Skeletal muscle cell (primary cell): ENCODE measurements around the gene HOXA10.
A peak's percentile ranks its signal among the peaks of the same experiment; 100 is the strongest.

ENCODE experiments used
- DNase-seq: peaks from one replicate; pipeline ENCODE4 v3.0.0-alpha.2; 2010; ENCODE audit warnings: low read depth
- H3K4me3 ChIP-seq: 2 replicates; pipeline ENCODE4 v1.5.1; 2011; ENCODE audit warnings: low read depth, mild to moderate bottlenecking, control low read depth, low read length, moderate library complexity

Gene HOXA10

DNA sequence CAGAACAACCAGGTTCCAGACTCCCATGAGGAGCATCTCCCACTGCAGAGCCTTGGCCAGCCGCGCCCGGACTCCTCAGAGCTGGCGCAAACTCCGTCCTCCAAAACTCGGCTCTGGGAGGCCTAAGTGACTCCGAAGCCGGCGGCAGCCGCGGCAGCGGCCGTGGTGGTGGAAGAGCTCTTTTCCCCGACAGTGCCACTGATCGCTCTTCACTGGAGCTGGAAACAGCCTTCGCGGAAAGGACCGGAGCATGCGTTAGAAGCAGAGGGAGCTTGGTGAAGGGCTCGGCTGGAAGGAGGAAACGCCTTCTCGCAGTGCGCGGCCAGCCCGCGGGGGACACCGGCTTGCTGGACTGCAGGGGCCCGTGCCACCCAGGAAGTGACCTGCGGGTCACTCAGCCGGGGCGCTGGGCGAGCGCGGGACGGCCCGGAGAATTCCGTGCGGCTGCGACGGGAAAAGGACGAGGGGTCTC is 30.8 kb upstream of the HOXA10 start:
- H3K4me3 ChIP-seq: peak overlapping the region; percentile 22
- DNase-seq: no peak

DNA sequence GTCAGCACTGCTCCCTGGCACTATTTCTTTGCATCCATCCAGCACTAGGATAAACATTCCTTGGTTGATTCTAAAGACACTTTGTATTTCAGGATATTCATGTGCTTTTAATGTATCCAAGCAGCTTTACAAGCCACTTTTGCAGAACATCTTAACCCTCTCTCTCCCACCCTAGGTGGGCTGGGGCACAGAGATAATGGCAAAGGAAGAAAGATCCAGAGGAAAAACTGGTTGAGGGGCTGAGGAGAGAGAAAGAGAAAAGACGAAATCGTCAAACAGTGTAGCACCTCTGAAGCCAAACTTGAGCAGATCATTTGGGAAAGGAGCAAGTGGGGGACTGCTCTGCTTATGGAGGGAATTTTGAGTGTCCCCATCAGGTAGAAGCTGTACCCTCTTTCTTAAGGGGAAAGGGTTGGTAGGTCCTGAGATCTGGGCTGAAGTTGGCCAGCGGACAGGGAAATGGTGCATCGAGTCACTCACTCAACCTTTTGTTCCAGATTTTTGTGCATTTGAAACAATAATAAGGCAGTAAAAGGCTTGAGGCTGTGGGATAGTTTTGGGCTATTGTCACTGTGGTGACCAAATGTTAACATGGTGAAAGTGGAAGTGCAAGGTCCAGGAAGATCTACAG is 30.0 kb upstream of the HOXA10 start:
- no peak overlapping the region for H3K4me3 ChIP-seq
- DNase-seq: no peak

GRCh38 chr7:27203365-27203953 is 29.3 kb upstream of the HOXA10 start:
- H3K4me3 ChIP-seq: no peak overlapping the region
- no peak for DNase-seq

DNA sequence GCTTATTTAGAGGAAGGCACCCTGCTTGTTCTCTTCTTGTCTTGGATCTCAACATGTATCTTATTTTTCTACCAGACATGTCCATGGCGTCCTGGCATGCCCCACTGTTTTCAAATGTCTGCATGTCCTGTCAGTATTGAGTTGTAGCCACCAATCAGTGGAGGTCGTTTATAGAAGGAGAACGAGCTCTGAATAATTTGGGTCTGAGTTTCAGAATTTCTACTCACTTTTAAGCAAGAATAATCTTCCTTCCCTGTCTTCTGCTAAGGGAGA is 28.7 kb upstream of the HOXA10 start:
- no peak overlapping the region for H3K4me3 ChIP-seq
- DNase-seq: no peak

DNA sequence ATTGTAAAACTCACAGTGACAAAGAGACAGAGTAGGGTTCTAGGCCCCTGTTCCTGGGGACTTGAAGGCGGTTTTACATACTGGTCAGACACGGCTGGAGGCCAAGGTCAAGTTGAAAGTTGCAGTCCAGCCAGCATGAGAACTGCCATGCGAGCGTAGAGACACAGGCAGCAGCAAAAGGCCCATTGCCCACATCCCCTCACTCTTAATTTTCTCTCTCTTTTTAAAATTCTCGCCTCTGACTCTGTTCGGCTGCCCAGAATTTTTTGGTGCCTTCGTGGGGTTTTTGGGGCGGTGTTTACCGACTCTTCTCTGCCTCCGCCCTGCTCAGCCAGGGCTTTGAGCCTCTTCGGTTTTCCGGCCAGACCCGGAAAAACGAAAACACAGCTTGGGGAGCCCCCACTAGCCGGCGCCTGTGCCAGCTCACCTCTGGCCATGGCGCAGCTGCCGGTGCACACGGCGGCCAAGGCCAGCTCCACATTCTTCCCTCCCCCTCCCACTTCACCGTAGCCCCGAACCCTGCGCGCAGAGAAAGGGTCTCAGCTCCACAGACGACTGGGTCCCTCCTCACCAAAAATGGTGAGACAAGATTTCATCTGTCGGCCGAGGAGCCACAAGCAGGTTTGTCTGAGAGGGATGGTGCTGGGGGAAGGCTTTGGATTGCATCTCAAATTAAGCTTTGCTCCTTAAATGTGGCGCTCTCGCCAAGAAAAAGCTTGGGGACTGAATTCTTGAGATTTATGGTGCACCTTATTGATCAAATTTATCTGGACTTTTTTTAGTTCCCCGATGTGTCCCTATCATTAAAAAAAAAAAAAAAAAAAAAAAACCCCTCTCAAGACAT is 28.1 kb upstream of the HOXA10 start:
- no peak overlapping the region for H3K4me3 ChIP-seq

DNA sequence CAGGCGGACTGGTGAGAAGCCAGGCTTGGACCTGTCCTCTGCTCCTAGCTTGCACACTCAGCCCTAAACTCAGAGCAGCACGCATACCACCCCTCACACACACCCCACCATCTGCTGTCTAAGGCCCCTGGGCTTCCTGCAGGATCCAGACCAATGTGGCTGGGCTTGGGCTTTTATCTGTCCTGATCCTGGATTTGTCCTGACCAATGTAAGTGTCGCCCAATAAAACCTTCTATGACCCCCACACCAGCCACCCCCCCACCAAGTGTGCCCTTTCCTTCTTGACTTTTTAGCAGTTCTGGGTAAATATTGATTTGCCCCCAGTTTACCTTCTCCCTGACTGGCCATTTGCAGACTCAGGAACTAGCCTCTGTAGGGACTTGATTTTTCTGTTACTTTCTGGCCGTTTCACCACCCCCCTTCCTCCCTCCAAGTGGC is 27.5 kb upstream of the HOXA10 start:
- H3K4me3 ChIP-seq: no peak overlapping the region
- DNase-seq: no peak

More for the DNA sequence above, 28.1 kb upstream of the HOXA10 start:
- no peak for DNase-seq

DNA sequence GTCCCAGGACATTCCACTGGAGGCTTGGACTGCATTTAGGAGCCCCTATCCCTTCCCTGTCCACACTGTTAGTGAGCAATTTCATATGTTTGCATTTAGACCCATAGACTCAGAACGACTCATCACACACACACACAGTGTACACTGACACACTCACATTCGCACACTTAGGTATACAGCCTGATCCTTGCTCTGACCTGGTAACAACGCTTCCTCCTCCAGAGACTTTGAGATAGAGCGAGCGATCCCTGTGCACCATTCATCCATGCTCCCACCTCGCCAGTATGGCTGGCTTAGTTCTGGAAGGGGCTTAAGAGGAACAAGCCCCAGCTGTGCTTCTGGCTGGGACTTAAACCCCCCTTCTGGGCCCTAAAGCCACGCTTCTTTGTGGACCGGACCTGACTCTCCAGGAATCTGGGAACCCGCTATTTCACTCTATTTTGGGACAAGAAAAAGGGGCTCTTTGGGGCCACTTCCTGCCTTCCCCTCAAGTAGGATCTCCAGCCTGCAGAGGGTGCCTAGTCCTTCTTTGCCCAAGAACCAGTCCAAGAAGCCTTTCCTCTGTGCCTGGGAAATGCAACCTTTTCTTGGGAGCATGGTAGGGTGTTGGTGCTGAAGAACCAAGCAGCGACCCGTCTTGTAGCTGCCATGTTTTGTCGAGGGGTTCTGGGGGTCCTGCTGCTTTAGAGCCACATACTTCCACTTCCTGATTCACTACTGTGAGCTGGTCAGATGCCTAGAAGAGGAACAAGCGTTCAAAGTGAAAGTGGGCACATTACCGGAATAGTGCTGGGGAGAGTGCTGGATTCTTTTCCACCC is 26.9 kb upstream of the HOXA10 start:
- H3K4me3 ChIP-seq: no peak overlapping the region
- no peak for DNase-seq

GRCh38 chr7:27199849-27200760 is 26.0 kb upstream of the HOXA10 start, which contains the start of gene HOXA13:
TSS of gene HOXA13 (minus strand) at chr7:27200091. CDS start at chr7:27200077, 14 bp downstream.
- peak within 1 kb of the TSS; percentile 46 for H3K4me3 ChIP-seq
- DNase-seq: no peak

DNA sequence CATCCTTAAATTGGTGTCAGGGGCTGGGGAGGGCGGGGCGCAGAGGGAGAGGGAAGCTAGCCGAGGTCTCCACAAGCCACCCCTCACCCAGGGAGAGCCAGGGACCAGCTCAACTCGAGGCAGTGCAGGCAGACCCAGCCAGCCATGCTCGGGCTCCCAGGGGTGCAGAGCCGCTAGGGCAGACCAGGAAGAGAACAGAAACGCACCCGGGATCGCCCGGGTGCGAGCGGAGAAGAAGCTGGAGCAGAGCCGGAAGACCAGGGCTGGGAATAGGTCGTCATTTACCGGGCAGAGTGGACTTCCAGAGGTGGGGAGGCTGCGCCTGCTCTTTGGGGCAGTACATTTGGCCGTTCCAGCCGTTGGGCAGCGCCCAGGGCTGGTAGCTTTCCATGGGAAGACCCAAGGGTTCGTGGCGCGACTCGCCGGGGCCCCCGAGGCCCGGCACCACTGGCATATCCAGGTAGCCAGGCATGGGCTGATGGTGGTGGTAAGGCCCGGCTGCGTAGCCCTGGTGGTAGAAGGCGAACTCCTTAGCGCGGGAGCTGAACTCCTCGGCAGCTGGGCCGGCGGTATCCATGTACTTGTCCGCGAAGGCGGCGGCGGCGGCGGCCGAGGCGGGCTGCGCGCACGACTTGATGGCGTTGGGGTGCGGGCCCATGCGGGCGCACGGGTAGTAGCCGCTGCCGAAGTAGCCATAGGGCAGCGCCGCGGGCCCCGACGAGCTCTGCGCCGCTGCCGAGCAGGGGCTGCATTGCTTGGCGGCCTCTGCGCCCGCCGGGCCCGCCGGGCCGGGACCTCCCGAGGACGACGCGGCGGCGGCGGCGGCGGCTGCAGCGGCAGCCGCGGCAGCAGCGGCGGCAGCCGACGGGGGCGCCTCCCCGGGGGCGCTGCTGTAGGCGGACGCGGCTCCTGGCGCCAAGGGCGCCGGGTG is 25.0 kb upstream of the HOXA10 start:
- no peak for DNase-seq
- peak overlapping the region; percentile 22 for H3K4me3 ChIP-seq

- no peak for DNase-seq
- H3K4me3 ChIP-seq: no peak overlapping the region
These were observed 24.2 kb upstream of the HOXA10 start for GRCh38 chr7:27198138-27198841.

DNA sequence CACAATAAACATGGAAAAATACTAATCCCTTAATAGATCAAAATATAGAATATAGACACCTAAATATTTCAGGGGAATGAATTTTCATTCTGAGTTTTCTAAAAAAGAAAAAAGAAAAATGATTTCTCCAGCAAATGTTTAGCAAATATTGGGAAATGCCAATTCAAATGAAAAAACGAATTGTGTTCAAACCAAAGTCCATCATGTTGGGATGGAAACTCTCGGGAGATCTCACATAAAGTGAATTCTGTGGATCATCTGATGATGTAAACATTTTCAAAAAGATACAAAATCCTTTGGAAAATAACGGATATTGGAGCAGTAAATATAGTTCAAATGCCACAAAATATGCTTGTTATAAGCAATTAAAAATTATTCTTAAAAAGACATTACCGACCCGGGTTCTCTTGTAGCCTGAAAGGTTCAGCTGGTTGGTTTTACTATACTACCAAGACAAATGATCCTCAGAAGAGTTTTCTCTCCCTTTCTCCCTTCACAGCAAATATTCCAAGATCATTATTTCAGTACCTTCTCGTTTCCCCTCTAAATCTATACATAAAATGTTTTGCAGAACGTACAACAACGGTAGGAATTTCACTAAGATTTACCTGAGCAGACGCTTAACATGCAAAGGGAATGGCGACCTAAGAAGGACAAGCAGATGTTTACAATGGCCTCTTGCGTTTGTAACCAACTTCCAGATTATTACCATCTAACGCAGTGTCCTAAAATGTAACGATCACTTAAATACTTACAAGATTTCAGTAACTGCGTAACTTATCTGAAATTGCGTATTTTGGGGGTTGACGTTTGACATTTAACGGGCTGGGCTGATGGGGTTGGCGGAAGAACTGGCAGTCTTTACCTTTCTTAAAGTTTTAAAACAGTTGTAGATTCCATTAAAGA is 23.3 kb upstream of the HOXA10 start:
- DNase-seq: no peak
- no peak overlapping the region for H3K4me3 ChIP-seq

DNA sequence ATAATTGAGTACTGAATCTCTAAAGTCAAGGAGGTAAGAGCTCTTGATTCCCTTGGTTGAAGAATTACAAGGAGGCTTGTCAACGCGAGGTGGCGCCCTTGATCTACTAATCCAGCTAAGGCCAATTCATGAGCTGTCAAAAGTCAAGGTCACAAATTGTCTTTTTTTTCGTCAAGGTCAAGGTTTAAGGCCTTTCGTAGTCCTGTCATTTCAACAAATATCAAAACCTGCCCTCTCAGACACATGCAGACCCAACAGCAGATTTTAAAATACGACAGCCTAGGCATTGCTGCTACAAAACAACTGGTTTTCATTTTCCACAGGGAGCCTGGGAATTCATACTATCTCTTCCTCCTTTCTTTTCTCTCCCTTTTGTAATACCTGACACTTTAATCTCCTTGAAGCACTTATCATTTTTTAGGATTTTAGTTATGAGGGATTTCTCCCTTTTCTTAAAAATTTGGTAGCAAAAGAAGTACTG is 22.2 kb upstream of the HOXA10 start:
- no peak for DNase-seq
- no peak overlapping the region for H3K4me3 ChIP-seq

DNA sequence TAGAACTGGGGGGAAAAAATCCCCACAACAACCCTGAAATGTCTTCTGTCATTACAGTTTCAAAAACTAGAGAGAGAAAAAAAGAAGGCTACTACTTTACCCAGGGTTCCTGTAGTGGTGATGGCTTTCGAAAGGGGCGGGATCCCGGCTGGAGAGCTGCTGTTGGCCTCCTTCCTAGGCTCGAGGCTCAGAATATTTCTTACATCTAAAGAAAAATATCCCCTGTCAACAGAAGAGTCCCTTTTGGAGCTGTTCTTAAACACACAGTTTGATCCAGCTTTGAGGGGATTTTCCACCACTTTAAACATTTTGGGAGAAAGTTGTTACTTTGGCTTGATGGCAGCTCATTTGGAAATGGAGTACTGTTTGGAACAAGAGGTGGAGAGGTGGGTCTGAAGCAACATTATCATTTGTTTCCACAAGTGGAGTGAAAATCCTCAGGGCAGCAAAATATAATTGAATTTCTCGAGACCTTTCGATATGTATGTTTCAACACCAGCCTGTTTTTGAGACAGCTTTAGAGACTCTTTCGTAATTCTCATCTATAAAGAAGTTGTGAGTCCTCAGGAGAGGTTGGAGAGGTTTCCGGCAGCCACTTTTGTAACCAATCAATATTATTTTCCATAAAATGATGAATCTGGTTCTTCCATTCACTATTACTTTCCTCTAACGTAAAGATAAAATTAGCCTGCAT is 20.7 kb upstream of the HOXA10 start:
- H3K4me3 ChIP-seq: no peak overlapping the region
- DNase-seq: no peak

GRCh38 chr7:27194002-27194352 is 19.9 kb upstream of the HOXA10 start:
- H3K4me3 ChIP-seq: no peak overlapping the region
- DNase-seq: no peak

DNA sequence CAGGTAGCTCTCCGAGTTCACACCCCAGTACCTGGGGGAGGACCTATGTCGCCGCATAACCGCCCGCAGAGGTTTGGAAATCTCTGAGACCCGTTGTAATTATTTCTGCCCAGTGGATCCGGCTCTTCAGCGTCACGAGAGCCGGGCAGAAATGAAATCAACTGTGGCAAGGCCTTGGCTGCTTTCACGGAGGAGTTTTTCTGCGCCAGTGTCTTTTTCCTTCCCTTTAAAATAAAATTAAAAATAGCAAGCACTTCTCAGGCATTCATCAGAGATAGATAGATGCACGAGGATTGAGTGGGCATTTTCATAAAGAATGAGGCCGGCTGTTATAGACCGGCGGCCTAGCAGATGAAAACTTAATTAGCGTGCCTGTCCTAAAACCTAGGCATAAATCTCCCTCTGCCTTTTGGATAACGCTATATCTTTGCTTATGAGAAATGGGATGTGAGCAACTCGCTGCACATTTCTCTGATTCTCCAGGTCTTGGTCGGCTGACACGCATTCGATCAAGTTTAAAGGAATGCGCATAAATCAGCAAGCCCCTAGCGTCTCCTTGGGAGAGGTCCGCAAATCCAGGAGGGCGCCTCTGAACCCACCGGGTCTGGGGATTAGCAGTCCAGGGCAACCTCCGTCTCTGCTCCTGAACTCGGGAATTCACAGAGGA is 19.3 kb upstream of the HOXA10 start:
- H3K4me3 ChIP-seq: peak overlapping the region; percentile 23
- no peak for DNase-seq
